ENCODE data around the gene MASP2.
"Not testable (repeated sequence)": the region's sequence is repeated elsewhere in the genome, so short reads cannot be mapped to it uniquely, and the experiment has no call there.

MASP2 gene

GRCh38 chr1:11080931-11081330, 33.9 kb upstream of the MASP2 start (continued):
- TF ChIP-seq, protein P1, sequence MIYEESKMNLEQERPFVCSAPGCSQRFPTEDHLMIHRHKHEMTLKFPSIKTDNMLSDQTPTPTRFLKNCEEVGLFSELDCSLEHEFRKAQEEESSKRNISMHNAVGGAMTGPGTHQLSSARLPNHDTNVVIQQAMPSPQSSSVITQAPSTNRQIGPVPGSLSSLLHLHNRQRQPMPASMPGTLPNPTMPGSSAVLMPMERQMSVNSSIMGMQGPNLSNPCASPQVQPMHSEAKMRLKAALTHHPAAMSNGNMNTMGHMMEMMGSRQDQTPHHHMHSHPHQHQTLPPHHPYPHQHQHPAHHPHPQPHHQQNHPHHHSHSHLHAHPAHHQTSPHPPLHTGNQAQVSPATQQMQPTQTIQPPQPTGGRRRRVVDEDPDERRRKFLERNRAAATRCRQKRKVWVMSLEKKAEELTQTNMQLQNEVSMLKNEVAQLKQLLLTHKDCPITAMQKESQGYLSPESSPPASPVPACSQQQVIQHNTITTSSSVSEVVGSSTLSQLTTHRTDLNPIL (CRISPR knock-in tag; IDR thresholded peaks at IDR 0.05; ENCODE audit: low read depth) = no peak
- TF ChIP-seq ARNTL (CRISPR knock-in tag; IDR thresholded peaks at IDR 0.05; ENCODE audit: borderline replicate concordance, low read depth) = no peak
- TF ChIP-seq ZNF565 (CRISPR knock-in tag; conservative IDR thresholded peaks at IDR 0.05; ENCODE audit: low read depth) = no peak
- TF ChIP-seq ZC3H10 (CRISPR knock-in tag; IDR thresholded peaks at IDR 0.05) = no peak
- no peak for TF ChIP-seq TCF4 (CRISPR knock-in tag; IDR thresholded peaks at IDR 0.05; ENCODE audit: borderline replicate concordance)
- no peak for TF ChIP-seq ZNF70 (CRISPR knock-in tag; IDR thresholded peaks at IDR 0.05)
- no peak for TF ChIP-seq ZFP3 (CRISPR knock-in tag; IDR thresholded peaks at IDR 0.05)

GRCh38 chr1:11078631-11079030, 31.6 kb upstream of the MASP2 start:
- TF ChIP-seq, protein P1 (CRISPR knock-in tag; IDR thresholded peaks at IDR 0.05; ENCODE audit: low read depth) = no peak
- TF ChIP-seq ZNF70 (CRISPR knock-in tag; IDR thresholded peaks at IDR 0.05) = no peak
- TF ChIP-seq TSHZ2 (CRISPR knock-in tag; IDR thresholded peaks at IDR 0.05) = no peak
- no peak for TF ChIP-seq CSRNP3 (CRISPR knock-in tag; IDR thresholded peaks at IDR 0.05)
- no peak for TF ChIP-seq ARNTL (CRISPR knock-in tag; IDR thresholded peaks at IDR 0.05; ENCODE audit: borderline replicate concordance, low read depth)
- TF ChIP-seq SNAI2 (CRISPR knock-in tag; IDR thresholded peaks at IDR 0.05) = no peak
- no peak for TF ChIP-seq ESRRG (CRISPR knock-in tag; IDR thresholded peaks at IDR 0.05)
- no peak for TF ChIP-seq ZNF8 (CRISPR knock-in tag; IDR thresholded peaks at IDR 0.05)
- TF ChIP-seq ZFP3 (CRISPR knock-in tag; IDR thresholded peaks at IDR 0.05) = no peak
- no peak for TF ChIP-seq GLIS3 (CRISPR knock-in tag; IDR thresholded peaks at IDR 0.05)
- TF ChIP-seq TOX (CRISPR knock-in tag; IDR thresholded peaks at IDR 0.05; ENCODE audit: borderline replicate concordance) = no peak
- TF ChIP-seq POU6F1 (CRISPR knock-in tag; IDR thresholded peaks at IDR 0.05; ENCODE audit: borderline replicate concordance, low read depth) = no peak
- no peak for TF ChIP-seq RARB (CRISPR knock-in tag; IDR thresholded peaks at IDR 0.05)
- TF ChIP-seq ISL1 (CRISPR knock-in tag; IDR thresholded peaks at IDR 0.05) = no peak
- no peak for TF ChIP-seq ZFP30 (CRISPR knock-in tag; IDR thresholded peaks at IDR 0.05)
- TF ChIP-seq PATZ1 (CRISPR knock-in tag; IDR thresholded peaks at IDR 0.05; ENCODE audit: borderline replicate concordance) = no peak
- ATAC-seq = peak; percentile 35; the same call in 2 of the 3 replicates

DNA sequence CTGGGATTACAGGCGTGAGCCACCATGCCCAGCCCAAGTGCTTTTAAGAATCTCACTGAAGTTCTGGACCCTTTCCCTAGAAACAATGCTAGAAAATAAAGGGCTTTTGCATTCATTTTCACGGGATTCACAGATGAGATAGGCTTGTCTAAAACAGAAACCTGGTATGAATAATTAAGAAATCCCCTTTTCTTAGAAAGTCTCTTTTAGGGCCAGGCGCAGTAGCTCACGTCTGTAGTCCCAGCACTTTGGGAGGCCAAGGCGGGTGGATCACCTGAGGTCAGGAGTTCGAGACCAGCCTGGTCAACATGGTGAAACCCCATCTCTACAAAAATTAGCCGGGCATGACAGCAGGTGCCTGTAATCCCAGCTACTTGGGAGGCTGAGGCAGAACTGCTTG, 26.4 kb upstream of the MASP2 start:
- ATAC-seq = not testable (repeated sequence)

Measured in SK-N-SH treated with all-trans-retinoic acid at 6 μM for 48 hours (cell line).